Brain microvascular endothelial cell (primary cell): ENCODE results near the gene ARL4A.

ENCODE experiments used
- DNase-seq: peaks from one replicate; pipeline ENCODE4 v3.0.0-alpha.2; 2020
- H3K27ac ChIP-seq: fragments of 250-450 bp; sonication (Bioruptor Pico); 2 replicates; pipeline ENCODE4 v1.5.1; 2020; ENCODE audit warnings: mild to moderate bottlenecking, moderate library complexity
- H3K27me3 ChIP-seq: fragments of 250-450 bp; sonication (Bioruptor Pico); replicated peaks from 2 replicates; pipeline ENCODE4 v1.5.1; 2020; ENCODE audit warnings: mild to moderate bottlenecking
- H3K36me3 ChIP-seq: fragments of 250-450 bp; sonication (Bioruptor Pico); replicated peaks from 2 replicates; pipeline ENCODE4 v1.5.1; 2020; ENCODE audit warnings: mild to moderate bottlenecking
- H3K4me3 ChIP-seq: 2 replicates; pipeline ENCODE4 v1.5.1; 2011; ENCODE audit warnings: low read depth, mild to moderate bottlenecking, control low read depth, low read length, moderate library complexity
- in situ Hi-C: cut with HindIII; loops from 2 replicates; pipeline ENCODE4 v1.10.0; 2017; ENCODE audit warnings: low sequenced_read_pairs, low pct_ligation_motif_present
- TF ChIP-seq, protein P1 (sequence below): IDR thresholded peaks from 2 replicates; pipeline ENCODE4 v1.5.1; 2011; ENCODE audit warnings: low read depth, mild to moderate bottlenecking, moderate library complexity, low read length, control low read depth, inconsistent platforms; ENCODE audit errors: missing control alignments

Gene ARL4A

GRCh38 chr7:12695965-12696364 is 8.5 kb downstream of the ARL4A start:
- Histone ChIP-seq H3K27ac (no peak overlapping the region), H3K27me3 (no peaks in the 10 kb centered on the region), H3K4me3 (no peak overlapping the region), H3K36me3 (no peaks in the 10 kb centered on the region)
- in situ Hi-C loops: no loop called here
- TF ChIP-seq, protein P1, sequence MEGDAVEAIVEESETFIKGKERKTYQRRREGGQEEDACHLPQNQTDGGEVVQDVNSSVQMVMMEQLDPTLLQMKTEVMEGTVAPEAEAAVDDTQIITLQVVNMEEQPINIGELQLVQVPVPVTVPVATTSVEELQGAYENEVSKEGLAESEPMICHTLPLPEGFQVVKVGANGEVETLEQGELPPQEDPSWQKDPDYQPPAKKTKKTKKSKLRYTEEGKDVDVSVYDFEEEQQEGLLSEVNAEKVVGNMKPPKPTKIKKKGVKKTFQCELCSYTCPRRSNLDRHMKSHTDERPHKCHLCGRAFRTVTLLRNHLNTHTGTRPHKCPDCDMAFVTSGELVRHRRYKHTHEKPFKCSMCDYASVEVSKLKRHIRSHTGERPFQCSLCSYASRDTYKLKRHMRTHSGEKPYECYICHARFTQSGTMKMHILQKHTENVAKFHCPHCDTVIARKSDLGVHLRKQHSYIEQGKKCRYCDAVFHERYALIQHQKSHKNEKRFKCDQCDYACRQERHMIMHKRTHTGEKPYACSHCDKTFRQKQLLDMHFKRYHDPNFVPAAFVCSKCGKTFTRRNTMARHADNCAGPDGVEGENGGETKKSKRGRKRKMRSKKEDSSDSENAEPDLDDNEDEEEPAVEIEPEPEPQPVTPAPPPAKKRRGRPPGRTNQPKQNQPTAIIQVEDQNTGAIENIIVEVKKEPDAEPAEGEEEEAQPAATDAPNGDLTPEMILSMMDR: no peak
- DNase-seq: no peak

DNA sequence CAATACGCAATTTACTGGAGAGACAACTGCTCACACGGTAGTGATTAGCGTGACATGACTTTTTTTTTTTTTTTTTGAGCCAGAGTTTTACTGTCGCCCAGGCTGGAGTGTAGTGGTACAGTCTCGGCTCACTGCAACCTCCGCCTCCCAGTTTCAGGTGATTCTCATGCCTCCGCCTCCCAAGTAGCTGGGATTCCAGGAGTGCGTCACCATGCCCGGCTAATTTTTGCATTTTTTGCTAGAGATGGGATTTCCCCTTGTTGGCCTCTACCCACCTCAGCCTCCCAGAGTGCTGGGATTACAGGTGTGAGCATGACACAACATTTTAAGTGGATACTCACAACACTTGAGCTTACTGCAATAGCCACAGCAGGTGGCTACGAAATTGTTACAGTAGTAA is 11.9 kb downstream of the ARL4A start:
- Histone ChIP-seq H3K4me3 (no peak overlapping the region), H3K27me3 (no peaks in the 10 kb centered on the region), H3K27ac (no peak overlapping the region), H3K36me3 (no peaks in the 10 kb centered on the region)
- no peak for DNase-seq
- in situ Hi-C loops: no loop called here
- TF ChIP-seq, protein P1: no peak

DNA sequence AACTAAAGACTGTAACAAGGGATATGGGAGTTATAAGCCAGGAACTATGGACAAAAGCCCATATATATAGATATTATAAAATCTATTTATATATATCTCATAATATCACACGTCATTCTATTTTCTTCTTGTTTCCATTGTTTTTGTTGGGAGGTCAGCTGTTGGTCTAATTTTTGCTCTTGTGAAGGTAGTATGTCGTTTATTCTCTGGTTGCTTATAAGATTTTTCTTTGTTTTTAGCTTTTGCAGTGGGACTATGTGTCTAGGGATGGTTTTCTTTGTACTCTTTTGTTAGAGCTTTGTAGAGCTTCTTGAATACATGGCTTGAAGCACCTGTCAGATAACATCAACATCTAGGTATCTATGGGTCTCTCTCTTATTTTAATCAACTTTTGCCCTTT is 14.0 kb downstream of the ARL4A start:
- Histone ChIP-seq H3K27me3 (no peaks in the 10 kb centered on the region), H3K4me3 (no peak overlapping the region), H3K27ac (no peak overlapping the region), H3K36me3 (no peaks in the 10 kb centered on the region)
- in situ Hi-C loops: no loop called here
- no peak for DNase-seq
- TF ChIP-seq, protein P1: no peak

DNA sequence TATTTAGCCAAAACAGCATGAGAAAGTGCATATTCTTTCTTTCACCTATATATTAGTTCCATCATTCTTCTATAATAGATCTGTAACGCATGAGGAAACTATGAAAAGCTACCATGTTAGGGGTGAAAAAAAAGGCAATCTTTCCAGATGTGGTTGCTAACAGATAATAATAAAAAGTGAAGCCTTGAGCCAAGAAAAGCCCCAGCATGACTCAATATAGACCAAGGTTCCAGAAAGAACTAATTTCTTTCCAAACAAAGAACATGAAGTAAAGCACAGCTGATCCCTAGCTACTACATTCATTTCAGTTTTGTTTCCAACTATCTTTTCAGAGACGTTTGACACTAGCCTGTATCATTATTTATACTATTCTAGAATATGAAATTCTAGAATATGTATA is 16.4 kb downstream of the ARL4A start:
- Histone ChIP-seq H3K4me3 (no peak overlapping the region), H3K27ac (no peak overlapping the region), H3K27me3 (no peaks in the 10 kb centered on the region), H3K36me3 (no peaks in the 10 kb centered on the region)
- TF ChIP-seq, protein P1: no peak
- DNase-seq: no peak
- in situ Hi-C loops: no loop called here

- no peaks in the 10 kb centered on the region for H3K27me3 ChIP-seq
- in situ Hi-C loops: no loop called here
- TF ChIP-seq, protein P1: no peak
- no peaks in the 10 kb centered on the region for H3K36me3 ChIP-seq
- H3K4me3 ChIP-seq: no peak overlapping the region
- DNase-seq: peak; percentile 44
- H3K27ac ChIP-seq: no peak overlapping the region
Measured at GRCh38 chr7:12705878-12706277, 18.4 kb downstream of the ARL4A start.

- H3K4me3 ChIP-seq: no peak overlapping the region
- no peak overlapping the region for H3K27ac ChIP-seq
- no peaks in the 10 kb centered on the region for H3K27me3 ChIP-seq
- DNase-seq: peak; percentile 65
- in situ Hi-C loops: no loop called here
- H3K36me3 ChIP-seq: no peaks in the 10 kb centered on the region
- TF ChIP-seq, protein P1: no peak
Measured at GRCh38 chr7:12706900-12707536, 19.6 kb downstream of the ARL4A start.
